Epithelial cell of prostate (primary cell): ENCODE measurements around the gene PARL.
"Not testable (repeated sequence)": the region's sequence is repeated elsewhere in the genome, so short reads cannot be mapped to it uniquely, and the experiment has no call there.

Experiments
- DNase-seq: peaks from one replicate; pipeline ENCODE4 v3.0.0-alpha.2; 2011; ENCODE audit warnings: low read depth, low spot score
- H3K27ac ChIP-seq: fragments of 450-650 bp; 2 replicates; pipeline ENCODE4 v1.5.1; 2017; ENCODE audit warnings: mild to moderate bottlenecking

The PARL gene

GRCh38 chr3:183800243-183800863, 84.3 kb downstream of the PARL start:
- no peak for DNase-seq
- H3K27ac ChIP-seq = no peak overlapping the region

- H3K27ac ChIP-seq = no peak overlapping the region
- DNase-seq = no peak
Observed at GRCh38 chr3:183799461-183799860, 85.2 kb downstream of the PARL start.

- no peak overlapping the region for H3K27ac ChIP-seq
- no peak for DNase-seq
Observed at GRCh38 chr3:183797996-183798395, 86.7 kb downstream of the PARL start.

- no peak overlapping the region for H3K27ac ChIP-seq
- DNase-seq = no peak
Observed at GRCh38 chr3:183796372-183796771, 88.3 kb downstream of the PARL start.

- no peak overlapping the region for H3K27ac ChIP-seq
- DNase-seq = no peak
Observed at GRCh38 chr3:183794452-183794851, 90.2 kb downstream of the PARL start.

- no peak overlapping the region for H3K27ac ChIP-seq
- no peak for DNase-seq
Observed at GRCh38 chr3:183792976-183793375, 91.7 kb downstream of the PARL start.

GRCh38 chr3:183790700-183791099, 94.0 kb downstream of the PARL start:
- DNase-seq = no peak
- no peak overlapping the region for H3K27ac ChIP-seq

GRCh38 chr3:183789826-183790225, 94.9 kb downstream of the PARL start:
- H3K27ac ChIP-seq = no peak overlapping the region
- no peak for DNase-seq

- DNase-seq, H3K27ac ChIP-seq: not testable (repeated sequence)
Observed at GRCh38 chr3:183784503-183784902, 100.2 kb downstream of the PARL start.

GRCh38 chr3:183782576-183783276, 102.0 kb downstream of the PARL start:
- DNase-seq = no peak
- no peak overlapping the region for H3K27ac ChIP-seq

- no peak overlapping the region for H3K27ac ChIP-seq
- DNase-seq = no peak
Observed at GRCh38 chr3:183781246-183781645, 103.4 kb downstream of the PARL start.

- no peak for DNase-seq
Observed at GRCh38 chr3:183779896-183780465, 104.7 kb downstream of the PARL start.

More at GRCh38 chr3:183779896-183780465, 104.7 kb downstream of the PARL start:
- no peak overlapping the region for H3K27ac ChIP-seq
